GM19463 (cell line): Measurements from ENCODE around the gene SHROOM3.

ENCODE experiments used
- ATAC-seq: cut with Tn5 transposase; IDR thresholded peaks from one replicate; pipeline ENCODE4 v1.9.1; 2021; ENCODE audit warnings: mild to moderate bottlenecking, moderate library complexity; ENCODE audit not compliant: unreplicated experiment

The SHROOM3 gene

GRCh38 chr4:76758996-76759395, 324.0 kb downstream of the SHROOM3 start:
- ATAC-seq, result peak; percentile 56

- no peak for ATAC-seq
Measured at GRCh38 chr4:76760193-76760592, 325.2 kb downstream of the SHROOM3 start.

- ATAC-seq, result no peak
Measured at GRCh38 chr4:76762137-76763130, 327.4 kb downstream of the SHROOM3 start.

GRCh38 chr4:76764251-76764650, 329.2 kb downstream of the SHROOM3 start:
- no peak for ATAC-seq

- no peak for ATAC-seq
Measured at GRCh38 chr4:76765473-76766183, 330.6 kb downstream of the SHROOM3 start.

DNA sequence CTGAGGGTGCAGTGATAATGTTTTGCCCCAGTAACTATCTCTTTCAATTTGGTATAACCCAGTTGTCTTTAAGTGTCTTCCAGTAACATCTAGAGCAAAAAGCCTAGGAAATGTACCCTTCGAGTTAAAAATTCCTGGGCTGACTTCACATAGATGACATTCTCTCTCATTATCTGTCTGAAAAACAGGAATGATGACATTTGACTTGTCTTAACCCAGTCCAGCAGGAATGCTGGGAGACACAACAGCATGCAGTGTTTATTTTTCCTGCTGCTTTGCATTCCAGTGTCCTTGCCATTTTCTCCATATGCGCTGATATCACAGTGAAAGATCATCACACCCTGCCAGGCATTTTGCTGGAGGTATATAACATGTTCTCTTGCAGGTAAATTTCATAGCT, 333.0 kb downstream of the SHROOM3 start:
- ATAC-seq, result no peak

DNA sequence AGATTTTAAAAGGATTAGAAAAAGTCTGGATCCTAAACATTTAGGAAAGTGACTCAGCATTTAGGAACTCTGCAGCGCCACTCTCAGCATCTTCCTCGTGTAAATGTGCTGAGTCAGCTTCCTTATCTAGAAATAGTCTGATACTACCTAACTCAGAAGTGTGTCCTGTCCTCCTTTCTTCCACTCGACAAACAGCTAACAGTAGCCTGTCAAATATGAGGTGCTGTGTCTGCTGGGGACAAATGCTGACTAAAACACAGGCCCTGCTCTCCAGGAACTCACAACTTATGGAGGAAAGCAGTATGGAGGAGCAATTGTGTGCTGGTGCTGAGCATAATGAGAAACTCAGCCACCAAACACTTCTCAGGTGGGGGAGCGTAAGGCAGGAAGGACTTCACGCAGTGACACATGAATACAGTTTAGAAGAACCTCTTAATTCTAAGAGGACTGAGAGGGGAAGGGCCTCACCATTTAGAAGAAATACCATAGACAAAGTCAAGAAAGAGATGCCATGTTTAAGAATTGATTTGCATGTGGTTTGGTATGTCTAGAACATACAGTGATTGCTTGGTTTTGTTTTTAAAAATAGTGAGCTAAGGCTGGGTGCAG, 337.6 kb downstream of the SHROOM3 start:
- no peak for ATAC-seq

DNA sequence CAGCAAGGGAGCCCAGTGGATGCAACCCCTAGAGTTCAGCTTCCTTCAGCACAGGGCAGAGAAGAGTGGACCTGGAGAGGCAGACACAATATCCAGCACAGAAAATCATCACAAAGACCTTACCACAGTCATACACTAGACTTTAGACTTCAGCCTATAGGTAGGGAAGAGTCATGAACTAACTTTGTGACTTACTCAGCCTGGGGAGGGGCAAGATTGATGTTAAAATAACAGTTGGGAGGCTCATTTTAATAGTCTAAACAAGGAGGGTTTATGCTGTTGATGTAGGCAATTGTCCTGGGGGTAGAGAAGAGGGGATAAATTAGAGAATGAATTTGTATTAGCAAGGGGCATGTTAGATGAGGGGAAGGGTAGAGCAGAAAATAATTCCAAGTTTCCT, 338.7 kb downstream of the SHROOM3 start:
- ATAC-seq, result no peak

DNA sequence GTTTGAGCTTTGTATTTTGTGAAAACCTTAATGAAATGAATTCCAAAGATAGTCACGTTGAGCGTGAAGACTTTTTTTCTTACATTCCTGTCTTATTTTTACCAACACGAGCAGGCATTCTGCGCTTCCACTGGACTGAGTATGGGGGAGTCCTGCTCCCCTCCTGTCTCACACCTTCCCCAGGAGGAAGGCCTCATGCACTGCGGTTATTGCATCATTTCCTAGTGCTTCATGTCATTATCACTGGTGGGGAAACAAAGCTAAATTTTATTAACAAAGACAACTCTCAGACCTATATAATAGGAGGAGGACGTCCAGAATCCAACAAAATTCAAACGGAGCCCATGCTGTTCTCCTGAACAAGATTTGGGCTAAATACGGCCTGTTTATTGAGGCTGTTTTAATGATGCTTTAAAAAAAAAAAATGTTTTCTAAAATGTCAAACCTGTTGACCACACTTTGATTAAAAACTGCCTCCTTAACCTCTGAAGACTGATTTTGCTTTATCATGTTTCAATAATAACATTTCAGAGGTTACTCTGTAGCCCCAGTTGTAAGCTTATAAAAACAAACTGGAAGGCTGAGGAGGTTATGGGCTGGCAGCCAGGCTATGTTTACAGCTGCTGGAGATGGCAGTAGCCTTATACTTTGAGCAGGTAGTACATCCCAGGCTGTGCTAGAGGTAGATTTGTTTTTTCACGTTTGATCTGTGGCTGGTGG, 344.9 kb downstream of the SHROOM3 start:
- ATAC-seq, result no peak

- no peak for ATAC-seq
Measured at GRCh38 chr4:76780781-76781697, 346.0 kb downstream of the SHROOM3 start.

GRCh38 chr4:76781698-76782595, 346.9 kb downstream of the SHROOM3 start:
- ATAC-seq, result no peak

DNA sequence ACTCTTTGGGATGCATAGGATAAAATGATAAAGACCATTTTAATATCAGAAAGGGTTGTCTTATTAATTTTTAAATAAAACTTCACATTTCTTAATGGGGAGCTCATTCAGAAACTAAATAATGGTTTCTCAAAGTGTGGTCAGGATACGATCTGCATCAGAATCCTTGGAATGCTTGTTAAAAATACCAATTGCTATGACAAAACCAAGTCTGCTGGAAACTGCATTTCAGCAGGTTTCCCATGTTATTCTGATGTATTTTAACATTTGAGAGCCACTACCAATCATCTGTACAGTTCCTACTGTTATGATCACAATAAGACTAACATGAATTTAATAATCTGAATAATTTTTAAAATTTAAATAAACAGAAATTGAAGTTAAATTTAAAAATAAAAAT, 347.8 kb downstream of the SHROOM3 start:
- no peak for ATAC-seq

GRCh38 chr4:76783836-76784235, 348.8 kb downstream of the SHROOM3 start:
- ATAC-seq, result no peak

- no peak for ATAC-seq
Measured at GRCh38 chr4:76784237-76784636, 349.2 kb downstream of the SHROOM3 start.

DNA sequence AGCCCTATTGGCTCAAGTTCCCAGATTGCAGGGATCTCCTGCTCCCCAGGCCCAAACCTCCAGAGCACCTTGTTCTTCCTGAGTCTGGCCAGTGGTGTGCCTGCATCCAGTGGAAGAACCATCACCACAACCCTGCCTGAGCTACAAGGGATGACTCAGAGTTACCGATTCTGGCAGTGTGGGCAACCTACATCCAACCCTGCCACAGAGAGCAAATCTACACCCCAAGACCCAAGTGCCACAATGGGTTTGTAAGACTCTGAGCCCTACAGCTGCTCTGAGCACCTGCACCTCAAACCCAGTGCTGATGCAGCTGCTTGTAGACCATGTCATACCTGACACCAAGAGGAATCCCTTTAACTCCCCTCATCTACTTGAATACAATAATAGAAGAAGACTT, 352.9 kb downstream of the SHROOM3 start:
- no peak for ATAC-seq

- ATAC-seq, result no peak
Measured at GRCh38 chr4:76790377-76790776, 355.3 kb downstream of the SHROOM3 start.

- no peak for ATAC-seq
Measured at GRCh38 chr4:76791479-76791878, 356.4 kb downstream of the SHROOM3 start.

GRCh38 chr4:76792418-76792817, 357.4 kb downstream of the SHROOM3 start:
- ATAC-seq, result no peak

DNA sequence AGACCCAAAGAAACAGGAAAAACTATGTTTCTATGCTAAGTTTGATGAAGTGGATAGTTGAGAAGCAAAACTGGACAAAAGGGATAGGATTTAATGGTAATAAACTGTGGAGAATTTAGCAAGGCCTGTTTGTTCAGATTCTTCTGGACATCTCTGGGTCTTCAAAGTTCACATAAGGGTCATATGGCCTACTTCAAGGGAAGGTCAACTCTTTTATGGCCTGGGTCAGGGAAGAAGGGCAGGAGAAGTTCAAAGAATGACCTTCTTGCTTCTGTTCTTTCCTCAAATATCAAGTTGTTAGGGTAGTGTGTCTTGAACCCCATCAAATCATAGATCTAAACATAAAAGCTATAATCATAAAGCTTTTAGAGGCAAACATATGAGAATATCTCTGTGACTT, 360.2 kb downstream of the SHROOM3 start:
- ATAC-seq, result no peak
